GM21367 (cell line): ENCODE data around the gene FASTK.
"Not testable (repeated sequence)": the region's sequence is repeated elsewhere in the genome, so short reads cannot be mapped to it uniquely, and the experiment has no call there.

Experiments used
- ATAC-seq: cut with Tn5 transposase; IDR thresholded peaks from one replicate; pipeline ENCODE4 v1.9.1; 2021; ENCODE audit not compliant: unreplicated experiment

Gene FASTK

DNA sequence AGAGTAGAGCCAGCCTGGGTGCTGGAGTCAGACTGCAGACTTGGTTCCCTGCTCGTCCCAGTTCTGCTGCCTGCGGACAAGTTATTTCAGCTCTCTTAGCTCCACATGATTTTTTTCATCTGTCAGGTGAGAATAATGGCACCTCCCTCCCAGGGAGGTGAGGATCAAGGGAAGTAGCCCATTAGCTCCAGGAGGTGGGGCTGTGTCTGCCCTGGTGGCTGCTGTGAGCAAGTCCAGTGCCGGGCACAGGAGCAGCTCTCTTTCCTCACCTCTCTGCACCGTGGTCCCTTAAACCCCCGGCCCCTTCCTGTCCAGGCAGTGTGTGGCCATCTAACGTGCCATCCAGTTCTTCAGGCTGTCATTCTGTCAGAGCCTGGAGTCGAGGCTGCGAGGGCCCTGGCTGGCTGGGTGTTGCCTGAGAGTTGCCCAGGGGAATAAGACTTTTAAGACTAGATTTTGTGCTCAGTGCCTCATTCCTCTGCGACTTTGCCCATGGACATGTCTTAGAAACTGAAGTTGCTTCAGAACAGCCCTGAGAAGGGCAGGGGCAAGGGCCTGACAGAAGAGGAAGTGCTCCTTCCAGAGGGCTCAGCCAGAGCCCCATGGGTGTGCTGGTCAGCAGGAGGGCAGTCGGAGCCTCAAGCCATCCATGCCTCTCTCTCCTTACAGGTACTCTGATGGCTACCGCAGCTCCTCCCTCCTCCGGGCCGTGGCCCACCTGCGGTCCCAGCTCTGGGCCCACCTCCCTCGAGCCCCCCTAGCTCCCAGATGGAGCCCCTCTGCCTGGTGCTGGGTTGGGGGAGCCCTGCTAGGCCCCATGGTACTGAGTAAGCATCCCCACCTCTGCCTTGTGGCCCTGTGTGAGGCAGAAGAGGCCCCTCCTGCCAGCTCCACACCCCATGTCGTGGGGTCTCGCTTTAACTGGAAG lies 47.4 kb downstream of the FASTK start:
- ATAC-seq, result no peak

DNA sequence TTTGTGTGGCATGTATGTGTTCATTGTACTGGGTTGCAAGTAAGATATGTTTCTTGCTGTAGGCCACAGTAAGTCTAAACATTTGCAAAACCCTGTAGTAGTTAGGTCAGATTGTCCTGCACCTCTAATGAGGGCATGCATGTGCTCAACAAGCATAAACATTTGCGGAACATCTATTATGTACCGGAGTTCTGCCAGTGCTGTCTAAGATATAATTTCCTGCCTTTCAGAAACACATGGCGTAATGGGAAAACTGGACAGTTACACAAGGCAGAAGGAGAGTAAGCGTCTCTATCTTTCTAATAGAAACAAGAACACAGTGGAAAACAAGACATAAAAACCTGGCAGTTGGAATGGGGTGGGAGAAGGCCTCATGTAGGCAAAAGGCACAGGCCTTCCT lies 49.6 kb downstream of the FASTK start:
- no peak for ATAC-seq

DNA sequence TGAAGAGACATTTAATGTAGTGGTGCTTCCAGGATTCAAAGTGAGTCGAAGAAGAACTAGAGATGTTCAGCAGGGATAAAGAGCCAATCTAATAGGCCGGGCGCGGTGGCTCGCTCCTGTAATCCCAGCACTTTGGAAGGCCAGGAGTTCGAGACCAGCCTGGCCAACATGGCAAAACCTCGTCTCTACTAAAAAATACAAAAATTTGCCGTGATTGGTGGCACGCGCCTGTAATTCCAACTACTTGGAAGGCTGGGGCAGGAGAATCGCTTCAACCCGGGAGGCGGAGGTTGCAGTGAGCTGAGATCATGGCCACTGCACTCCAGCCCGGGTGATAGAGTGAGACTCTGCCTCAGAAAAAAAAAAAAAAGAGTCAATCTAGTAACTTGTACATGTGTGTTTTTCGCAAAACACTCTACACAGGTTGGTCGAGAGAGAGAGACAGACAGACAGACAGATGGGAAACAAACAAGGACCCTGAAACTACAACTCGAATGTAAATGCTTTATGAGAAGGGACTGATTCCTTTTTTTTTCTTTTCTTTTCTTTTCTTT lies 51.6 kb downstream of the FASTK start:
- no peak for ATAC-seq

DNA sequence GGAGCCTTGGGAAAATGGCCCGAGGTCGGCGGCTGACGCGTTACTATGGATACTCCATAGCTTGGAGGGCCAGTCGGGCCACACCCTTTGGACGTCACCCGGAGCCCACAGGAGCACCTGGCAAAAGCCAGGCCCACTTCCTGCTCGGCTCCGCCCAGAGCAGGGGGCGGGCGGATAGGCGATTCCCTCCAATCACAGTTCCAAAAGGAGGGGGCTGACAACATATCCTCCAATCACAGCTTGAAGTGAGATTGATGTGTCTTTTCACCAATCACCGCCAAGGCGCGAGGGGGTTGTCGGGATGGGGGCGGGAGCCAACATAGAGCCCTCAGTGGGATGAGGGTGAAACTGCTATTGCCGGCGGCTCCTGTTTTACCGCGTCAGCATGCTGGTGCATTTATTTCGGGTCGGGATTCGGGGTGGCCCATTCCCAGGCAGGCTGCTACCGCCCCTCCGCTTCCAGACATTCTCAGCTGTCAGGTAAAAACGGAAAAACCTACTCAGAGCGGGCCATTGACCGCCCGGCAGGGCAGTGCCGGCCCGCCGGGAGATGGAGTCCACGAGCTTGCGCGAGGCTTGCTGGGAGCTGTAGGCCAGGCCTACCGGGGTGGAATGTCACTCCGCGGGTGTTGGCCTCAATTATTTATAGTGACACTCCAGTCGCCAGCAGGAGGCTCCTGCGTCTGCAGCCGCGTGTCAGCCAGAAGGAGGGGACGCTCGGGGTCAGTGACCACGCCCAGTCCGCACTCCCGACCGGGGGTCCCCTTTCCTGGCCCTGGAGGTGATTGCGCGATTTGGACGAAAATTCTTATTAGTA lies 52.3 kb downstream of the FASTK start, which contains the start of gene ABCB8:
Gene ABCB8, plus strand, starts transcription at position 320 of the 817 bp plus-strand sequence. Its CDS starts 66 bp downstream, at position 386.
- ATAC-seq, result peak; percentile 95

DNA sequence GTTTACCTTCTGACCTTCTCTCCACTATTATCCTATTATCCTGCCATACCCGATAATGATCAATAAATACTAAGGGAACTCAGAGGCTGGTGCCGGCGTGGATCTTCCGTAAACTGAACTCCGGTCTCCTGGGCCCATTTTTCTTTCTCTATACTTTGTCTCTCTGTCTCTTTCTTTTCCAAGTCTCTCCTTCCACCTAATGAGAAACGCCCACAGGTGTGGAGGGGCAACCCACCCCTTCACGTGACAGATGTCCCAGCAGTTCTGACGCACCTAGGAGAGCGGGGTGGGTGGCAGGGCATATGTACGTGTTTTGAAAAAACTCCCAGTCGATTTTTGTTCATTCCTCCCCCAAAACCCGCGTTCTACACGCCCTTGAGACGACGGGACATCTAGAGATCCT lies 52.9 kb downstream of the FASTK start:
- ATAC-seq, result not testable (repeated sequence)

DNA sequence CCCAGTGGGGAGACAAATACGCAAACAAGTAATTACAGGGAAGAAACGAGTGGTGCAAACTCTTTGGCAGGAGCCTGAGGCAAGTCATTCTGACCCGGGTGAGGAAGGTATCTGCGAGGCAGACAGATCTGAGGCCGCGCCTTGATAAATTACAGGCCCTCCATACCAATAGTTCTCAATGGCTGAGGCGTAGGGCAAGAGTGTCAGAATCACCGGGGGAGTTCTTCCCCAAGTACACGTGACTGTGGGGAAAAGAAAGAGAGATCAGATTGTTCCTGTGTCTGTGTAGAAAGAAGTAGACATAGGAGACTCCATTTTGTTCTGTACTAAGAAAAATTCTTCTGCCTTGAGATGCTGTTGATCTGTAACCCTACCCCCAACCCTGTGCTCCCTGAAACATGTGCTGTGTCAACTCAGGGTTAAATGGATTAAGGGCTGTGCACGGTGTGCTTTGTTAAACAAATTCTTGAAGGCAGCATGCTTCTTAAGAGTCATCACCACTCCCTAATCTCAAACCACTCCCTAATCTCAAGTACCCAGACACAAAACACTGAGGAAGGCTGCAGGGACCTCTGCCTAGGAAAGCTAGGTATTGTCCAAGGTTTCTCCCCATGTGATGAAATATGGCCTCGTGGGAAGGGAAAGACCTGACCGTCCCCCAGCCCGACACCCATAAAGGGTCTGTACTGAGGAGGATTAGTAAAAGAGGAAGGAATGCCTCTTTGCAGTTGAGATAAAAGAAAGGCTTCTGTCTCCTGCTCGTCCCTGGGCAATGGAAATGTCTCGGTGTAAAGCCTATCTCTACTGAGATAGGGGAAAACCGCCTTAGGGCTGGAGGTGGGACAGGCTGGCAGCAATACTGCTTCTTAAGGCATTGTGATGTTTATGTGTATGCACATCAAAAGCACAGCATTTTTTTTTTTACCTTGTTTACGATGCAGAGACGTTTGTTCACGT lies 53.6 kb downstream of the FASTK start:
- ATAC-seq, result not testable (repeated sequence)
